Loucy (cell line): ENCODE results near the gene FAF2.

Source experiments
- H2AFZ ChIP-seq: fragments of 200-600 bp; sonication (generic); 2 replicates; pipeline ENCODE4 v1.6.0; 2016; ENCODE audit warnings: antibody characterized with exemption, mild to moderate bottlenecking, low read length, moderate library complexity
- H3F3A ChIP-seq: fragments of 200-600 bp; 2 replicates; pipeline ENCODE4 v1.6.0; 2016; ENCODE audit warnings: antibody characterized with exemption, low read depth, mild to moderate bottlenecking
- H3K27me3 ChIP-seq: fragments of 200-600 bp; sonication (generic); 2 replicates; pipeline ENCODE4 v1.6.1; 2014; ENCODE audit warnings: low read length, mild to moderate bottlenecking; ENCODE audit not compliant: insufficient read depth, poor library complexity, severe bottlenecking
- H3K36me3 ChIP-seq: fragments of 200-600 bp; sonication (generic); 2 replicates; pipeline ENCODE4 v1.6.1; 2016; ENCODE audit warnings: low read length; ENCODE audit not compliant: insufficient read depth
- H3K4me1 ChIP-seq: fragments of 200-600 bp; sonication (generic); 2 replicates; pipeline ENCODE4 v1.5.1; 2014; ENCODE audit warnings: low read length, mild to moderate bottlenecking; ENCODE audit not compliant: insufficient read depth, poor library complexity, severe bottlenecking
- H3K4me2 ChIP-seq: fragments of 200-600 bp; sonication (generic); 2 replicates; pipeline ENCODE4 v1.6.0; 2014; ENCODE audit warnings: antibody characterized with exemption, low read length, low read depth, mild to moderate bottlenecking; ENCODE audit not compliant: poor library complexity, severe bottlenecking
- H3K4me3 ChIP-seq: fragments of 200-600 bp; sonication (generic); 2 replicates; pipeline ENCODE4 v1.5.1; 2014; ENCODE audit warnings: low read length, mild to moderate bottlenecking, mixed read lengths; ENCODE audit not compliant: poor library complexity, severe bottlenecking
- H3K79me2 ChIP-seq: fragments of 200-600 bp; sonication (generic); 2 replicates; pipeline ENCODE4 v1.6.1; 2014; ENCODE audit warnings: low read length; ENCODE audit not compliant: insufficient read depth
- H3K9ac ChIP-seq: fragments of 200-600 bp; sonication (generic); 2 replicates; pipeline ENCODE4 v1.6.0; 2014; ENCODE audit warnings: mild to moderate bottlenecking, low read depth, low read length, moderate library complexity; ENCODE audit not compliant: poor library complexity, severe bottlenecking
- H3K9me2 ChIP-seq: fragments of 200-600 bp; sonication (generic); replicated peaks from 2 replicates; pipeline ENCODE4 v1.6.1; 2016; ENCODE audit warnings: low read depth, low read length, mixed read lengths
- H3K9me3 ChIP-seq: fragments of 200-600 bp; sonication (generic); 2 replicates; pipeline ENCODE4 v1.6.1; 2014; ENCODE audit warnings: mild to moderate bottlenecking, antibody characterized with exemption, low read length, low read depth; ENCODE audit not compliant: insufficient read depth
- H4K20me1 ChIP-seq: fragments of 200-600 bp; sonication (generic); 2 replicates; pipeline ENCODE4 v1.6.0; 2014; ENCODE audit warnings: antibody characterized with exemption, low read length, mild to moderate bottlenecking; ENCODE audit not compliant: insufficient read depth, poor library complexity, severe bottlenecking
- CTCF ChIP-seq: fragments of 200-600 bp; sonication (generic); conservative IDR thresholded peaks from 2 replicates; pipeline ENCODE4 v1.5.1; 2014; ENCODE audit warnings: mild to moderate bottlenecking, antibody characterized with exemption, low read length
- EZH2phosphoT487 ChIP-seq: fragments of 200-600 bp; IDR thresholded peaks from 2 replicates; pipeline ENCODE4 v1.6.1; 2018; ENCODE audit warnings: antibody characterized with exemption, mild to moderate bottlenecking, moderate library complexity, borderline replicate concordance

Gene FAF2

GRCh38 chr5:176420972-176421544 lies 27.1 kb upstream of the FAF2 start:
- H3K4me3 ChIP-seq: no peak overlapping the region
- H3K4me1 ChIP-seq: peaks cover 6% of the 10 kb centered on the region
- H3K4me2 ChIP-seq: no peak overlapping the region
- no peaks in the 10 kb centered on the region for H4K20me1 ChIP-seq
- no peaks in the 10 kb centered on the region for H3K79me2 ChIP-seq
- H3K9me2 ChIP-seq: no peaks in the 10 kb centered on the region
- H2AFZ ChIP-seq: no peak overlapping the region
- H3K36me3 ChIP-seq: no peaks in the 10 kb centered on the region
- no peaks in the 10 kb centered on the region for H3K27me3 ChIP-seq
- no peaks in the 10 kb centered on the region for H3F3A ChIP-seq
- H3K9me3 ChIP-seq: no peaks in the 10 kb centered on the region
- H3K9ac ChIP-seq: no peak overlapping the region
- no peak for TF ChIP-seq CTCF
- no peak for TF ChIP-seq EZH2phosphoT487

GRCh38 chr5:176424181-176424580 lies 24.0 kb upstream of the FAF2 start:
- H3K9me3 ChIP-seq: no peaks in the 10 kb centered on the region
- no peaks in the 10 kb centered on the region for H3K9me2 ChIP-seq
- no peak overlapping the region for H3K4me3 ChIP-seq
- no peaks in the 10 kb centered on the region for H4K20me1 ChIP-seq
- H3K27me3 ChIP-seq: no peaks in the 10 kb centered on the region
- H3K9ac ChIP-seq: no peak overlapping the region
- no peak overlapping the region for H3K4me2 ChIP-seq
- TF ChIP-seq EZH2phosphoT487: no peak
- no peak for TF ChIP-seq CTCF
- H2AFZ ChIP-seq: no peak overlapping the region
- no peaks in the 10 kb centered on the region for H3K79me2 ChIP-seq
- no peaks in the 10 kb centered on the region for H3F3A ChIP-seq
- no peaks in the 10 kb centered on the region for H3K36me3 ChIP-seq
- no peaks in the 10 kb centered on the region for H3K4me1 ChIP-seq

GRCh38 chr5:176425138-176425537 lies 23.0 kb upstream of the FAF2 start:
- TF ChIP-seq EZH2phosphoT487 (no peak), CTCF (no peak)
- Histone ChIP-seq H3K4me1 (peaks cover 1% of the 10 kb centered on the region), H3K9me3 (no peaks in the 10 kb centered on the region), H2AFZ (no peak overlapping the region), H3K36me3 (no peaks in the 10 kb centered on the region), H3K27me3 (no peaks in the 10 kb centered on the region), H3K9ac (no peak overlapping the region), H3F3A (no peaks in the 10 kb centered on the region), H3K4me3 (no peak overlapping the region), H3K9me2 (no peaks in the 10 kb centered on the region), H3K4me2 (no peak overlapping the region), H3K79me2 (no peaks in the 10 kb centered on the region), H4K20me1 (no peaks in the 10 kb centered on the region)
